Measurements from ENCODE around the gene CCDC61.

Gene CCDC61

GRCh38 chr19:46015687-46016425 lies 20.6 kb downstream of the CCDC61 start:
- TF ChIP-seq CTCF (IDR thresholded peaks at IDR 0.05; ENCODE audit: low read depth, low read length), result no peak
- H3K4me3 ChIP-seq (ENCODE audit: low read depth, low read length), result peak overlapping the region; percentile 58; the same call in 1 of the 2 replicates

GRCh38 chr19:46016426-46017094 lies 21.3 kb downstream of the CCDC61 start:
- peak overlapping the region; percentile 58 for H3K4me3 ChIP-seq (ENCODE audit: low read depth, low read length)

GRCh38 chr19:46017095-46017429 lies 21.8 kb downstream of the CCDC61 start:
- no peak for TF ChIP-seq CTCF (IDR thresholded peaks at IDR 0.05; ENCODE audit: low read depth, low read length)
- no peak overlapping the region for H3K4me3 ChIP-seq (ENCODE audit: low read depth, low read length)

More at GRCh38 chr19:46016426-46017094, 21.3 kb downstream of the CCDC61 start:
- TF ChIP-seq CTCF (IDR thresholded peaks at IDR 0.05; ENCODE audit: low read depth, low read length), result peak; percentile 55

- no peak for TF ChIP-seq CTCF (IDR thresholded peaks at IDR 0.05; ENCODE audit: low read depth, low read length)
- no peak overlapping the region for H3K4me3 ChIP-seq (ENCODE audit: low read depth, low read length)
These were observed 22.8 kb downstream of the CCDC61 start for GRCh38 chr19:46017874-46018675.

- no peak for TF ChIP-seq CTCF (IDR thresholded peaks at IDR 0.05; ENCODE audit: low read depth, low read length)
- H3K4me3 ChIP-seq (ENCODE audit: low read depth, low read length), result no peak overlapping the region
These were observed 23.5 kb downstream of the CCDC61 start for GRCh38 chr19:46018729-46019251.

GRCh38 chr19:46019270-46019669 lies 24.0 kb downstream of the CCDC61 start:
- no peak for TF ChIP-seq CTCF (IDR thresholded peaks at IDR 0.05; ENCODE audit: low read depth, low read length)
- H3K4me3 ChIP-seq (ENCODE audit: low read depth, low read length), result no peak overlapping the region
